CD4-positive, alpha-beta T cell treated with Interleukin-12 subunit alpha and Interleukin-12 subunit beta, for 1 hour (primary cell): ENCODE data around the gene NUTF2.

Experiments used
- DNase-seq: peaks from one replicate; pipeline ENCODE4 v3.0.0-alpha.2; 2020

Gene NUTF2

GRCh38 chr16:67865318-67865717 lies 18.6 kb downstream of the NUTF2 start:
- peak; percentile 25 for DNase-seq

- no peak for DNase-seq
Measured at GRCh38 chr16:67868290-67868689, 21.6 kb downstream of the NUTF2 start.

- DNase-seq: no peak
Measured at GRCh38 chr16:67869653-67870052, 22.9 kb downstream of the NUTF2 start.

GRCh38 chr16:67871256-67871655 lies 24.5 kb downstream of the NUTF2 start:
- no peak for DNase-seq

GRCh38 chr16:67872131-67872630 lies 25.4 kb downstream of the NUTF2 start:
- no peak for DNase-seq

- DNase-seq: peak; percentile 91
Measured at GRCh38 chr16:67872631-67873434, 26.1 kb downstream of the NUTF2 start, which contains the start of gene EDC4. Gene EDC4 (plus strand): TSS chr16:67873052. CDS start chr16:67873262, 210 bp downstream.

GRCh38 chr16:67873435-67874370 lies 27.0 kb downstream of the NUTF2 start:
- no peak for DNase-seq

GRCh38 chr16:67874372-67874771 lies 27.6 kb downstream of the NUTF2 start:
- DNase-seq: no peak

GRCh38 chr16:67877064-67877463 lies 30.3 kb downstream of the NUTF2 start:
- DNase-seq: no peak

- no peak for DNase-seq
Measured at GRCh38 chr16:67878232-67878631, 31.5 kb downstream of the NUTF2 start.

- DNase-seq: no peak
Measured at GRCh38 chr16:67878846-67879245, 32.1 kb downstream of the NUTF2 start.

GRCh38 chr16:67879462-67879861 lies 32.7 kb downstream of the NUTF2 start:
- no peak for DNase-seq

- DNase-seq: no peak
Measured at GRCh38 chr16:67879936-67880335, 33.2 kb downstream of the NUTF2 start.

- no peak for DNase-seq
Measured at GRCh38 chr16:67880584-67880983, 33.9 kb downstream of the NUTF2 start.

- DNase-seq: no peak
Measured at GRCh38 chr16:67881621-67882161, 35.0 kb downstream of the NUTF2 start.

GRCh38 chr16:67882374-67883145 lies 35.8 kb downstream of the NUTF2 start:
- DNase-seq: no peak

GRCh38 chr16:67883146-67883871 lies 36.6 kb downstream of the NUTF2 start:
- DNase-seq: no peak

GRCh38 chr16:67883872-67884261 lies 37.1 kb downstream of the NUTF2 start:
- peak; percentile 78 for DNase-seq

- no peak for DNase-seq
Measured at GRCh38 chr16:67884684-67885083, 38.0 kb downstream of the NUTF2 start, which contains the start of gene NRN1L. Gene NRN1L (plus strand): TSS chr16:67884885. CDS start chr16:67884904, 19 bp downstream.

- DNase-seq: no peak
Measured at GRCh38 chr16:67885545-67885944, 38.8 kb downstream of the NUTF2 start.

- no peak for DNase-seq
Measured at GRCh38 chr16:67885976-67886375, 39.2 kb downstream of the NUTF2 start.

GRCh38 chr16:67886387-67886786 lies 39.7 kb downstream of the NUTF2 start:
- no peak for DNase-seq
